Medulla oblongata (tissue), 1 donor: ENCODE data around the gene ZCCHC12.

Experiments
- DNase-seq: peaks from one replicate; pipeline ENCODE4 v3.0.0-alpha.2; 2015; ENCODE audit errors: extremely low spot score

Gene ZCCHC12

DNA sequence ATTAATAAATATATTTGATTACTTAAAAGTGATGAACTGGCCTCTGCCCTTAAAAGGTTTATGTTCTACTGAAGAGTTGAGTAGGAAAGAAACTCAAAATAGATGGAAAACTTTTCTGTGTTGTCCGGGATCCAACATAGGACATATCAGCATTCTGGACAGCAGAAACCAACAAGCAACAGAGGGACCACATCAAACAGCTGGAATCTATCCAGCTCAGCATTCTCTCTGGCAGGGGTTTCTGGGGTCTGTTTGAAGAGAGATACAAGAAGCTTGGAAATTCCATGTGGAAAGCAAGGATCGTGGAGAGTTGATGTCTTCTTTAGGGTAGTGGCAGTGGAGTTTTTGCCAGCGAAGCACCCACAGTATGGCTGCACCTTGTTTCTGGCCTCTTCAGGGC, 43.6 kb downstream of the ZCCHC12 start:
- no peak for DNase-seq

DNA sequence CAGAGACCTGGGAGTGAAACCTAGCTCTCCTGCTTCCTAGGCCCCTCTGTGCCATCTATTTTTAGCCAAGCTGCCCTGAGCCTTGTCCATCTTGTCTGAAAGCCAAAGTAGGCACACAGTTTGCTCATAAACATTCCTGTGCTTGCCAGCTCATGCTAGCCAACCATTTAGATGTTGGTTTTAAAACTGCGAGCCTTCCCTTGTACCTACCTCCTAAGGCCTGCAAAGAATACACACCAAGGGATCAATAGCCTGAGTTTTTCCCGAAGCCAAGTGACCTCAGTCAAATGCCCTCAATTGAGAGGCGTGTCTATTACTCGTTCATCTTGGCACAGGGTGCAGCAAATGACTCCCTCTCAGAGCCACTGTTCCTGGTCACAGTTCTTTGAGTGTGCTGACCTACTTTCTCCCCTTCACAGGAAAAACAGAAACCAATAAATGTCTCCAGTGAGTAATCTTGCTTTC, 48.5 kb downstream of the ZCCHC12 start:
- peak; percentile 50 for DNase-seq
